Inflammatory macrophage treated with lipopolysaccharide for 1 hour (primary cell): Measurements from ENCODE around the gene CPSF3.
"Not testable (repeated sequence)": the region's sequence is repeated elsewhere in the genome, so short reads cannot be mapped to it uniquely, and the experiment has no call there.

Experiments used
- DNase-seq, 2 donors: peaks; one replicate each; pipeline ENCODE4 v3.0.0-alpha.2; 2020 to 2022

Gene CPSF3

GRCh38 chr2:9472511-9472910 lies 49.1 kb downstream of the CPSF3 start:
- no peak for DNase-seq

- DNase-seq: no peak
Observed at GRCh38 chr2:9473308-9473984, 50.0 kb downstream of the CPSF3 start.

- DNase-seq: peak; percentile 23 to 50
Observed at GRCh38 chr2:9473985-9474360, 50.5 kb downstream of the CPSF3 start.

GRCh38 chr2:9474361-9475057 lies 51.1 kb downstream of the CPSF3 start, which contains the start of gene IAH1:
IAH1 (plus strand) TSS chr2:9474551; CDS start chr2:9474567, 16 bp downstream.
- DNase-seq: peak; percentile 74 to 77

- no peak for DNase-seq
Observed at GRCh38 chr2:9477914-9478313, 54.5 kb downstream of the CPSF3 start.

- no peak for DNase-seq
Observed at GRCh38 chr2:9478526-9478925, 55.1 kb downstream of the CPSF3 start.

GRCh38 chr2:9480157-9480556 lies 56.7 kb downstream of the CPSF3 start:
- DNase-seq: no peak

GRCh38 chr2:9483107-9483506 lies 59.7 kb downstream of the CPSF3 start:
- DNase-seq: no peak

- DNase-seq: no peak
Observed at GRCh38 chr2:9484533-9484932, 61.1 kb downstream of the CPSF3 start.

GRCh38 chr2:9488583-9489547 lies 65.4 kb downstream of the CPSF3 start:
- DNase-seq: no peak

- no peak for DNase-seq
Observed at GRCh38 chr2:9490789-9491188, 67.3 kb downstream of the CPSF3 start.

GRCh38 chr2:9492927-9493326 lies 69.5 kb downstream of the CPSF3 start:
- no peak for DNase-seq

- no peak for DNase-seq
Observed at GRCh38 chr2:9493478-9493877, 70.0 kb downstream of the CPSF3 start.

GRCh38 chr2:9494081-9494480 lies 70.6 kb downstream of the CPSF3 start:
- DNase-seq: no peak

GRCh38 chr2:9497017-9497416 lies 73.6 kb downstream of the CPSF3 start:
- DNase-seq: no peak

- DNase-seq: no peak
Observed at GRCh38 chr2:9498210-9498609, 74.8 kb downstream of the CPSF3 start.

GRCh38 chr2:9508931-9509330 lies 85.5 kb downstream of the CPSF3 start:
- DNase-seq: peak in 1 of 2 donors; percentile 12

GRCh38 chr2:9513946-9514345 lies 90.5 kb downstream of the CPSF3 start:
- DNase-seq: not testable (repeated sequence)

GRCh38 chr2:9517118-9517782 lies 93.8 kb downstream of the CPSF3 start:
- no peak for DNase-seq

- DNase-seq: no peak
Observed at GRCh38 chr2:9518163-9518562, 94.7 kb downstream of the CPSF3 start.

GRCh38 chr2:9518780-9519179 lies 95.3 kb downstream of the CPSF3 start:
- no peak for DNase-seq

- peak in 1 of 2 donors; percentile 20 for DNase-seq
Observed at GRCh38 chr2:9519250-9519649, 95.8 kb downstream of the CPSF3 start.
